PFSK-1 (cell line): ENCODE measurements around the gene FCRL4.

ENCODE experiments used
- FOXP2 ChIP-seq: optimal IDR thresholded peaks from 2 replicates; pipeline ENCODE3; 2011; ENCODE audit warnings: borderline replicate concordance, control low read depth, inconsistent platforms; ENCODE audit not compliant: insufficient read depth; ENCODE audit errors: extremely low read length, extremely low read depth
- POLR2AphosphoS5 ChIP-seq: IDR thresholded peaks from 2 replicates; pipeline ENCODE4 v1.6.1; 2012; ENCODE audit warnings: low read depth, mild to moderate bottlenecking, control low read depth, low read length, moderate library complexity
- SIN3A ChIP-seq: IDR thresholded peaks from 2 replicates; pipeline ENCODE4 v1.6.1; 2012; ENCODE audit warnings: mild to moderate bottlenecking, low read length, moderate library complexity, borderline replicate concordance; ENCODE audit not compliant: insufficient read depth
- TAF1 ChIP-seq: IDR thresholded peaks from 2 replicates; pipeline ENCODE4 v1.6.1; 2012; ENCODE audit warnings: low read length, control low read depth, borderline replicate concordance; ENCODE audit not compliant: insufficient read depth
- TF ChIP-seq, protein P1 (sequence below), 2 experiments: IDR thresholded peaks; 2 replicates each; pipeline versions ENCODE4 v1.6.1 to v1.8.0; 2011 to 2012; ENCODE audit warnings: low read depth in 2 of 2, low read length in 2 of 2, control low read depth in 1 of 2, inconsistent platforms in 1 of 2, mild to moderate bottlenecking in 1 of 2, moderate library complexity in 1 of 2; ENCODE audit not compliant: insufficient read depth in 1 of 2

FCRL4 gene

DNA sequence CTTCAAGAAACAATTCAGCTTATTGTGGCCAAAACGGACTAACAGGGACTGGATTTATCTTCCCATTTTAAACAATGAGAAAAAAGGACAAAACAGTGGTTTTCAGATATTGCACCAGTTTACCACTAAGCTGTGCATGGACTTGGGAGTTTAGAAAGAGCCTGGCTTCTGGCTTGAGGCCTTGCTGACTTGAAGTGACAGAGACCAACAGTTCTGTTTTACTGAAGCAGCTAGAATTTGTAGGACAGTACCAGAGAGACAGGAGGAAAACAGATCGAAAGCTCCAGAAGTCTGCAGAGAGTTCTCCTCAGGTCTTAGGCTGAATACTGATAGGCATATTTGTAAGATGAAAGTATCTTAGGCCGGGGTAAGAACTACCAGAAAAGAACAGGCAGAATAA lies 20.5 kb downstream of the FCRL4 start:
- TF ChIP-seq SIN3A (no peak), FOXP2 (no peak), TAF1 (no peak), POLR2AphosphoS5 (no peak)
- TF ChIP-seq, protein P1, sequence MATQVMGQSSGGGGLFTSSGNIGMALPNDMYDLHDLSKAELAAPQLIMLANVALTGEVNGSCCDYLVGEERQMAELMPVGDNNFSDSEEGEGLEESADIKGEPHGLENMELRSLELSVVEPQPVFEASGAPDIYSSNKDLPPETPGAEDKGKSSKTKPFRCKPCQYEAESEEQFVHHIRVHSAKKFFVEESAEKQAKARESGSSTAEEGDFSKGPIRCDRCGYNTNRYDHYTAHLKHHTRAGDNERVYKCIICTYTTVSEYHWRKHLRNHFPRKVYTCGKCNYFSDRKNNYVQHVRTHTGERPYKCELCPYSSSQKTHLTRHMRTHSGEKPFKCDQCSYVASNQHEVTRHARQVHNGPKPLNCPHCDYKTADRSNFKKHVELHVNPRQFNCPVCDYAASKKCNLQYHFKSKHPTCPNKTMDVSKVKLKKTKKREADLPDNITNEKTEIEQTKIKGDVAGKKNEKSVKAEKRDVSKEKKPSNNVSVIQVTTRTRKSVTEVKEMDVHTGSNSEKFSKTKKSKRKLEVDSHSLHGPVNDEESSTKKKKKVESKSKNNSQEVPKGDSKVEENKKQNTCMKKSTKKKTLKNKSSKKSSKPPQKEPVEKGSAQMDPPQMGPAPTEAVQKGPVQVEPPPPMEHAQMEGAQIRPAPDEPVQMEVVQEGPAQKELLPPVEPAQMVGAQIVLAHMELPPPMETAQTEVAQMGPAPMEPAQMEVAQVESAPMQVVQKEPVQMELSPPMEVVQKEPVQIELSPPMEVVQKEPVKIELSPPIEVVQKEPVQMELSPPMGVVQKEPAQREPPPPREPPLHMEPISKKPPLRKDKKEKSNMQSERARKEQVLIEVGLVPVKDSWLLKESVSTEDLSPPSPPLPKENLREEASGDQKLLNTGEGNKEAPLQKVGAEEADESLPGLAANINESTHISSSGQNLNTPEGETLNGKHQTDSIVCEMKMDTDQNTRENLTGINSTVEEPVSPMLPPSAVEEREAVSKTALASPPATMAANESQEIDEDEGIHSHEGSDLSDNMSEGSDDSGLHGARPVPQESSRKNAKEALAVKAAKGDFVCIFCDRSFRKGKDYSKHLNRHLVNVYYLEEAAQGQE (IDR thresholded peaks at IDR 0.05; ENCODE audit: insufficient read depth in 1 of 2, low read depth in 2 of 2, low read length in 2 of 2) = no peak

DNA sequence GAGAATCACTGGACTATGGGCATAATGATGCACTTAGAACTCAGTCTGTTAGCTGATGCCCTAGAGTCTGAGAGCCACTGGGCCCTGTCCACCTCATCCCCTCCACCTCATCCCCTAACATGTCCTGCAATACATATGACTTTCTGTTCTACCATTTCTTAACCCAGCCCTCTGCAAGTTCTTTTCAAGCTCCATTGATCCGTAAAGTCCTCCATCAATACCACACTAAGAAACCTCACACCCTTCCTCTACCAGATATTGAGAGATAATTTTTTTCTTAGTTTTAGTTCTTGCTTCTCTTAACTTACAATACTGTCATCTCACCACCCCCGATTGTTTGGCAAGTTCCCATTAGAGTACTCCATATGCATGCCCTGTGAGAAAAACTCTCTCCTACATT lies 22.1 kb downstream of the FCRL4 start:
- TF ChIP-seq POLR2AphosphoS5 (no peak), SIN3A (no peak)

DNA sequence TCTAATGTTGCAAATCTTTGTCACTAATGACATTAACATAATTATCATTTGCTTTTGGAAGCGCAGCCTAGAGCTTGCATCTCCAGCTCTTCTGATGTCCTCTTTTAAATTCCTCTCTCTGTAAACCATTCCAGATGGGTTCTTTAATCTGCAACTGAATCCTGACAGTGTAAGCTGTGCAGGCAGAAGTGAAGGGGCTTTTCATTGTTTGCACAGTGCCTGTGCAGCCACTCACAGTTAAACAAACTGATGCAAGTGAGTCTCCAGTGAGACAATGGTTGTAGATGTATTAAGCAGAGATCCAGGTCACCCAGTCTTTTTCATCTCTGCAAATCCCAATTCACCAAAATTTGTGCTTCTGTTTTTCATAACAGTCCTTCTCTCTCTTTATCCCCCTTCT lies 23.0 kb downstream of the FCRL4 start:
- no peak for TF ChIP-seq SIN3A
- no peak for TF ChIP-seq FOXP2
- no peak for TF ChIP-seq POLR2AphosphoS5
- TF ChIP-seq, protein P1 (IDR thresholded peaks at IDR 0.05; ENCODE audit: insufficient read depth in 1 of 2, low read depth in 2 of 2, low read length in 2 of 2) = no peak
- TF ChIP-seq TAF1 = no peak

DNA sequence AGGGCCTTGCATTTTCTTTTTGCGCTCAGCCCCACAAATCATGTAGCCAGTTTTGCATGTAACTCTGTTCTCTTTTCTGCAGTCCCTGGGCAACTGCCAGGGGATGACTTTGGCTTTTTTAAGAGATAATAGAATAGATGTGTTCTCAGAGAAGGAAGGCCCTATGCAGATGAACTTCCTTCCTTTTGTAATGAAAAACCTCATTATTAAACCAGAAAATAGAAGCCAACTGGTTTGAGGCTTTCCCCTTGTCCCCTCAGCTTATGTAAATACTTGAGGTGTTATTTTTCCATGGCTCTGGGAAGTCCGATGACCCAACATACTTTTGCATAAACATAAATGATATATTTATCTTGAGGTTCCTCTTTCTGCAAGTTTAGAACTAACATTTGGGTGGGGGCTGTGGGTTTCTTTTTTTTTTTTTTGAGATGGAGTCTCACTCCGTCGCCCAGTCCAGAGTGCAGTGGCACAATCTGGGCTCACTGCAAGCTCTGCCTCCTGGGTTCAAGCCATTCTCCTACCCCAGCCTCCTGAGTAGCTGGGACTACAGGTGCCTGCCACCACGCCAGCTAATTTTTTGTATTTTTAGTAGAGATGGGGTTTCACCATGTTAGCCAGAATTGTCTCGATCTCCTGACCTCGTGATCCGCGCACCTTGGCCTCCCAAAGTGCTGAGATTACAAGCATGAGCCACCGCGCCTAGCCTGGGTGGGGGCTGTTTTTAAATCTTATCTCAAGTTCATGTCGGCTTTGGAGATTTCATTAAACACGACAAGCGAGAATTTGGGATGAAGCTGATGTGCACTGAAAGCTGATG lies 31.2 kb downstream of the FCRL4 start:
- TF ChIP-seq POLR2AphosphoS5 (no peak), FOXP2 (no peak), TAF1 (no peak), SIN3A (no peak)
- TF ChIP-seq, protein P1 (IDR thresholded peaks at IDR 0.05; ENCODE audit: insufficient read depth in 1 of 2, low read depth in 2 of 2, low read length in 2 of 2) = no peak

DNA sequence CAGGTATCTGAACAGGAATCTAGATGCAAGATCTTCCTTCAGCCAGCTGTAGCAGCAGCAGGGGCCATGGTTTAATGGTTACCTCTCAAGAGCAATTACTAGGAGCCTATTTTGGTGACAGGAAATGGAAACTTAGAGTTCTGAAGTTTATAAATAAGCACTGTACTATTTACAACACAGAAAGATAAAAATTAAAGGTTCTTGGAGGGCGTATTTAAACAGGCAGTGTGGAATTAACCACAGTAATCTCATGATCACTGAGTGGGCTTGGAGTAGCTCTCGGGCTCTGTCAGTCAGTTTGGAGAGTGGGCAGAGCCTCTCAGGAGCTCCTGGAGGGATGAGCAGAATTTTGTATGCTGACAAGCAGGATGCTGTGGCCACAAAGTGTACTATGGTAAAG lies 35.4 kb downstream of the FCRL4 start:
- TF ChIP-seq, protein P1 (IDR thresholded peaks at IDR 0.05; ENCODE audit: insufficient read depth in 1 of 2, low read depth in 2 of 2, low read length in 2 of 2) = no peak
- TF ChIP-seq TAF1 = no peak
- TF ChIP-seq SIN3A = no peak
- no peak for TF ChIP-seq FOXP2
- no peak for TF ChIP-seq POLR2AphosphoS5
